GM08714 (cell line): Measurements from ENCODE around the gene ESAM.

ENCODE experiments used
- H3K4me3 ChIP-seq: fragments of 200-500 bp; sonication (Bioruptor generic); 2 replicates; pipeline ENCODE4 v1.5.1; 2014; ENCODE audit warnings: mild to moderate bottlenecking, low read length, inconsistent platforms
- ZNF274 ChIP-seq: IDR thresholded peaks from 2 replicates; pipeline ENCODE4 v1.6.1; 2012; ENCODE audit warnings: mild to moderate bottlenecking, low read depth, low read length

The ESAM gene, protein sequence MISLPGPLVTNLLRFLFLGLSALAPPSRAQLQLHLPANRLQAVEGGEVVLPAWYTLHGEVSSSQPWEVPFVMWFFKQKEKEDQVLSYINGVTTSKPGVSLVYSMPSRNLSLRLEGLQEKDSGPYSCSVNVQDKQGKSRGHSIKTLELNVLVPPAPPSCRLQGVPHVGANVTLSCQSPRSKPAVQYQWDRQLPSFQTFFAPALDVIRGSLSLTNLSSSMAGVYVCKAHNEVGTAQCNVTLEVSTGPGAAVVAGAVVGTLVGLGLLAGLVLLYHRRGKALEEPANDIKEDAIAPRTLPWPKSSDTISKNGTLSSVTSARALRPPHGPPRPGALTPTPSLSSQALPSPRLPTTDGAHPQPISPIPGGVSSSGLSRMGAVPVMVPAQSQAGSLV

GRCh38 chr11:124762105-124762623 lies at the start of gene ESAM:
Gene ESAM (minus strand): TSS chr11:124762290. CDS start chr11:124762154, 136 bp downstream.
- peak within 1 kb of the TSS; percentile 67 for H3K4me3 ChIP-seq
- no peak for TF ChIP-seq ZNF274

DNA sequence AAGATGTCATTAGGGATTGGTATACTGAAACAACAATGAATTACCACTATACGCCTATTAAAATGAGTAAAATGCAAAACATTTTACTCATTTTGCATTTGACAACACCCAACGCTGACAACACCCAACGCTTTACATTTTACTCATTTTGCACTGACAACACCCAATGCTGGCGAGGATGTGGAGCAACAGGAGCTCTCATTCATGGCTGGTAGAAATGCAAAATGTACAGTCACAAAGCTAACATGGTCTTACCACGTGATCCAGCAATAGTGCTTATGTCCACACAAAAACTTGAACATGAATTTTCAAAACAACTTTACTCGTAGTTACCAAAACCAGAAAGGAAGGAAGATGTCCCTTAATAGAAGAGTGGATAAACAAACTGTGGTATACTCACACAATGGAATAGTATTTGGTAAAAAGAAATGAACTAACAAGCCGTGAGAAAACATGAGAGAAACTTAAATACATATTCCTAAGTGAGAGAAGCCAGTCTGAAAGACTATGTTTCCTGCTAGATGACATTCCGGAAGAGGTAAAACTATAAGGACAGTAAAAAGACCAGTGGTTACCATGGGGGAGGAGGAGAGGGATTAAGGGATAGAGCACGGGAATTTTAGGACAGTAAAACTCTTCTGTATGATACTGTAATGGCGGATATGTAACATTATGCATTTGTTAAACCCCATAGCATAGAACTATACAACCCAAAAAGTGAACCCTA lies 49.5 kb upstream of the ESAM start:
- no peak for TF ChIP-seq ZNF274
- no peak overlapping the region for H3K4me3 ChIP-seq

GRCh38 chr11:124807660-124808270 lies 45.7 kb upstream of the ESAM start:
- TF ChIP-seq ZNF274 = no peak
- no peak overlapping the region for H3K4me3 ChIP-seq

DNA sequence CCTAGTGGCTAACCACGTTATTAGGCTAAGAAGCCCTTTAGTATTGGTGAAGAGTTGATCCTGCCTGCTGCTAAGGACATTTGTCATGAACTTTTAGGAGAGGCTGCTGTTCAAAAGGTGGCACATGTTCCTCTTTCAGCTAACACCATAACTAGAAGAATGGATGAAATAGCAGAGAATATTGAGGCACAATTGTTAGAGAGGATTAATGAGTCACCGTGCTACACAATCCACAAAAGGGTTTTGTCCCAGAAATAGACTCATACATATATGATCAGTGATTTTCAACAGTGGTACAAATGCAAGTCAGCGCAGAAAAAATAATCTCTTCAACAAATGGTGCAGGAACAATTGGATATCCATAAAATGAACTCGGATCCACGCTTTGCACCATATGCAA lies 45.1 kb upstream of the ESAM start:
- H3K4me3 ChIP-seq = no peak overlapping the region
- TF ChIP-seq ZNF274 = no peak

DNA sequence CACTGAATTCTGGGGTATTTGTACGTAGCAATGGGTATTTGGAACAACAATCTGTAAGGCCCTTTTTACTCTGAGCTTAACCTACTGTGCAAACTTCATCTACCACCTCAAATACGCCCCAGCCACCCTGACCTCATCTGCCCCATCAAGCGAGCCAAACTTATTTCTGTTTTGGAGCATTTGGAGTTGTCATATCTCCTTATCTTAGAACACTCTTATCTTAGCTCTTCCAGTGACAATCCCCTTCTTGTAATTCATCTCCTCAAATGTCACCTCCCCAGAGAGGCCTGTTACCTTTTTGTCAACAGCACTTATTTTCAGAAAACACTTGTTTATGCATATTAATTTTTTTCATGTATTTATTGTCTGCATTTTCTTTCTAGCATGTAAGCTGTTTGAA lies 42.8 kb upstream of the ESAM start:
- TF ChIP-seq ZNF274 = no peak
- H3K4me3 ChIP-seq = no peak overlapping the region

DNA sequence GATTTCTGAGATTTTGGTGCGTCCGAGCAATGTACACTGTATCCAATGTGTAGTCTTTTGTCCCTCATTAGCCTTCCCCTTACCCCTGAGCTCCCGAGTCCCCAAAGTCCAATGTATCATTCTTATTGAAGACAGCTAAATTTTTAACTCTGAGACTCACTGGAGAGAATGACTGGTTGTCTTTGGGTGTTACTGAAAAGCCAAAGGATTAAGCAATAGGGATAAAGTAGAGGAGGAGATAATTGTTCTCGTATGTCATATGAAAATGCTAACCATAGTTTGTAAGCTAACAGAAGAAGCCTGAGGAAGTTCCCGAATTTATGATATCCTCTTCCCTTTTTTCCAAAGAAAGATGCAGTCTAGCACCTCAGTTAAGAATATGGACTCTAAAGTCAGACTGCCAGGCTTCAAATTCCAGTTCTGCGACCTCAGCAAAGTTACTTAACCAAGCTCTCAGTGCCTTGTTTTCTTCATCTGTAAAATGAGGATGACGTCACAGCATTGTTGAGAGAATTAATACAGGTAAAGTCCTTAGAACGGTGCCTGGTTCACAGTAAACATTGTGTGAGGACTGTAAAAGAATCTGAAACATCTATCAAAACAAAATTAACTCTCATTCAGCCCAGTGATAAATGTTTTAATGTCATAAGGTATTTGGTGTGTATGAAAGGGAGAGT lies 39.7 kb upstream of the ESAM start:
- H3K4me3 ChIP-seq = no peak overlapping the region
- no peak for TF ChIP-seq ZNF274

GRCh38 chr11:124801014-124801413 lies 38.9 kb upstream of the ESAM start:
- no peak for TF ChIP-seq ZNF274

GRCh38 chr11:124800226-124800929 lies 38.3 kb upstream of the ESAM start, which contains the start of gene MSANTD2:
Gene MSANTD2 (minus strand): TSS chr11:124800406. CDS start chr11:124800380, 26 bp downstream.
- H3K4me3 ChIP-seq = peak within 1 kb of the TSS; percentile 88
- TF ChIP-seq ZNF274 = no peak

More at GRCh38 chr11:124801014-124801413, 38.9 kb upstream of the ESAM start:
- H3K4me3 ChIP-seq = peak overlapping the region; percentile 88

DNA sequence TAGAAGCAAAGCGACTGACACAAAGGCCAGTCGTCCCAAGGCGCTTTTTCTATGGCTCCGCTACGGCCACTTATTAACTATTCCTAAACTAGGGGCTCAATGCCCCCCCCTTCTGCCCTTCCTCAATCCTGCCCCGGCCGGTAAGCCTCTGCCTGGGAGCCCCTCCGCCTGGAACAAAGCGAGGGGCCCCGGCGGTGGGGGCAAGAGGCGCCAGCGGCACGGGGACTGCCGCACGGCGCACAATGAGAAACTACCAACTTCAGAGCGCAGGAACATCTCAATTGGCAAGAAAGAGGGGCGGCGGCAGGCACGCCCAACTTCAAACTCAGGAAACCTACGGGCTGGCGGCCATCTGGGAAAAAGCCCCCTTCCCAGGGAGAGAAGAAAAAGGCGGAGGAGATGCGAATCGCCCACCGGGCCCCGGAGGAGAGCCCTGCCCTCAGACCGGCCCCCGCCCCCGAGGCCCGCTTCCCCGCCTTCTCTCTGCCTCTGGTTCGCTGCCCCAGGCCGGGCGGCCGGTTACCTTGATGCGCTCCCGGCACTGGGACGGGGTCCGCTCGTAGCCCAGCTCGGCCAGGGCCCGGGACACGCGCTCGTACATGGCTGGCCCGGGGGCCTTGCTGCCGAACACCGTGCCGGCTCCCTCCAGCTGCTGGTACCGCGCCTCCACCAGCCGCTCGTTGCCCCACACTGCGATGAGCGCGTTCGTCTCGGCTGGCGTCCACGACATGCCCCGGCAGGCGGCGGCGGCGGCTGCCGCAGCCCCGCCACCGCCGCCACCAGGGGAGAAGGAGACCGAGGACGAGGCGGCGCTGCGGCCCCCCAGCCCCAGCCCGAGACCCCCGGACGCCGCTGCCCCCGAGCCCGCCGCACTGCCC lies 37.5 kb upstream of the ESAM start:
- H3K4me3 ChIP-seq = peak overlapping the region; percentile 88
- no peak for TF ChIP-seq ZNF274

DNA sequence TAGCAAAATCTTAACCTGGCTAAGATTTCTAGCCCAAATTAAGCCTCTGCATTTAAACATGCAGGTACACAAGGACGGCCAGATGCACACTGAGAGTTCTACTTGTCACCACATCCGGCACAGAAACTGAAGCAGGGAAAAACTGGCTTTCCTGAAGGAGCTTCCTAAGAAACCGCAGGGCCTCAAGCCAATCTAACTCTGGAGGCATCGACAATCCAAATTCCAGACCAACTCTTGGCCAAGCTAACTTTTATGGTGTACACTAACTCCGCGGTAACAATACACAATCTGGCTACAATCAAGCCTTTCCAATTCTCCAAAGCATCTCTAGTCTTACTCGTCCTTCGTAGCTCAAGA lies 36.9 kb upstream of the ESAM start:
- H3K4me3 ChIP-seq = peak overlapping the region; percentile 88
- no peak for TF ChIP-seq ZNF274

GRCh38 chr11:124796312-124796711 lies 34.2 kb upstream of the ESAM start:
- TF ChIP-seq ZNF274 = no peak
- no peak overlapping the region for H3K4me3 ChIP-seq

DNA sequence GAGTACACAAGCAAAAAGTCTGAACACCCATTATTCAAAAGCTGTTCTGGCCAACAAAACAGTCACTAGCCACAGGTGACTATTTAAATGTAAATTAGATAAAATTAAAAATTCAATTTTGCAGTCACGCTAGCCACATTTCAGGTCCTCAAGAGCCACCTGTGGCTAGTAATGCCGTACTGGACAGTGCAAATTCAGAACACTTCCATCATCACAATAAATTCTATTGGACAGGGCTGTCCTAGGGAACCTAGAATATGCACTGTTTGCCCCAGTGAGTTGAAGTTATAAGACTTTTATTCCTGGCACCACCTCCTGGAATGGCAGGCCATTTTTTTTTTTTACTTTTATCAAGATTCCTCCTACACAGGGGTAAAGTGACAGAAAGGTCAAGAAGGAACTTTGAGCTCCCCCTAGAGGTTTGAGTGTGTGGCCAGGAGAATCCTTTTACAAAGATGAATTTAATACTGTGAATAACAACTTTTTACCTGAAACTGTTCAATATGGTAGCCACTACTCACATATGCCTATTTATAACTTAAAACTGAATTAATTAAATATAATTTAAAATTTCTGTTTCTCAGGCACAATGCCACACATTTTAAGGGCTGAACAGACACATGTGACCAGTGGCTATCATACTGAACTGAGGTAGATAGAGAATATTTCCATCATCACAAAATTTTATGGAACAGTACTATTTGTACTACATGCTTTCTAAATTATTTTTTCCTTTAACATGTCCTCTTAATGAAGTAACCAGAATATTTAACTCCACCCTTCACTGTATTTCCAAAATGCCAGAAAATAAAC lies 31.6 kb upstream of the ESAM start:
- TF ChIP-seq ZNF274 = no peak
- no peak overlapping the region for H3K4me3 ChIP-seq
